GM18909 (cell line): ENCODE measurements around the gene NHEJ1.

Experiments
- ATAC-seq: cut with Tn5 transposase; IDR thresholded peaks from one replicate; pipeline ENCODE4 v1.9.1; 2021; ENCODE audit warnings: mild to moderate bottlenecking; ENCODE audit not compliant: unreplicated experiment, poor library complexity

NHEJ1 gene

GRCh38 chr2:219125886-219126270 is 34.7 kb downstream of the NHEJ1 start:
- no peak for ATAC-seq

GRCh38 chr2:219125225-219125885 is 35.3 kb downstream of the NHEJ1 start:
- ATAC-seq = no peak

GRCh38 chr2:219124381-219125110 is 36.1 kb downstream of the NHEJ1 start:
- ATAC-seq = no peak

GRCh38 chr2:219123356-219124135 is 37.1 kb downstream of the NHEJ1 start:
- no peak for ATAC-seq

- ATAC-seq = no peak
These were observed 38.2 kb downstream of the NHEJ1 start for GRCh38 chr2:219122202-219122980.

GRCh38 chr2:219120082-219120481 is 40.5 kb downstream of the NHEJ1 start:
- no peak for ATAC-seq

GRCh38 chr2:219119422-219120043 is 41.1 kb downstream of the NHEJ1 start:
- no peak for ATAC-seq

GRCh38 chr2:219118504-219118903 is 42.1 kb downstream of the NHEJ1 start:
- ATAC-seq = no peak

GRCh38 chr2:219116776-219117646 is 43.6 kb downstream of the NHEJ1 start:
- ATAC-seq = no peak

- no peak for ATAC-seq
These were observed 47.8 kb downstream of the NHEJ1 start for GRCh38 chr2:219112651-219113338.

- no peak for ATAC-seq
These were observed 48.6 kb downstream of the NHEJ1 start for GRCh38 chr2:219112062-219112406.

- no peak for ATAC-seq
These were observed 49.1 kb downstream of the NHEJ1 start for GRCh38 chr2:219111375-219112061.

GRCh38 chr2:219109471-219109870 is 51.1 kb downstream of the NHEJ1 start:
- ATAC-seq = no peak

GRCh38 chr2:219107758-219108157 is 52.9 kb downstream of the NHEJ1 start:
- ATAC-seq = no peak

GRCh38 chr2:219106251-219106650 is 54.4 kb downstream of the NHEJ1 start:
- no peak for ATAC-seq

GRCh38 chr2:219104107-219105035 is 56.2 kb downstream of the NHEJ1 start:
- ATAC-seq = no peak

GRCh38 chr2:219099329-219099728 is 61.3 kb downstream of the NHEJ1 start:
- ATAC-seq = no peak
